ENCODE results near the gene RBM4. TPM values are rescaled to one million over a fixed set of nuclear protein-coding genes. Genes with fewer than 3 reads are reported as not detected.
A peak's percentile ranks its signal among the peaks of the same experiment; 100 is the strongest.

The RBM4 gene
- total and polyA plus RNA-seq, 2 donors (not counting 1 experiment from before 2014, with no cell fraction given): 105 to 161 TPM

GRCh38 chr11:66676282-66676919, 37.9 kb downstream of the RBM4 start:
- TF ChIP-seq CTCF (conservative IDR thresholded peaks at IDR 0.05 in 1 of 2, IDR thresholded peaks at IDR 0.05 in 1 of 2; ENCODE audit: low read depth in 1 of 2, low read length in 2 of 2) (no peak), EZH2 (IDR thresholded peaks at IDR 0.05; ENCODE audit: low read length, missing control alignments) (no peak)
- Histone ChIP-seq H3K4me2 (ENCODE audit: extremely low read depth, insufficient read depth, low read length) (peak overlapping the region; percentile 100), H3K27me3 (ENCODE audit: control insufficient read depth, insufficient read depth, low read length) (no peaks in the 10 kb centered on the region), H3K79me2 (ENCODE audit: control insufficient read depth, insufficient read depth, low read length) (peaks cover 22% of the 10 kb centered on the region), H3K4me1 (ENCODE audit: control insufficient read depth, extremely low read depth, insufficient read depth, low read length) (peaks cover 4% of the 10 kb centered on the region), H3K27ac (ENCODE audit: insufficient read depth, low read length) (peak overlapping the region; percentile 87), H2AFZ (ENCODE audit: low read length) (no peak overlapping the region), H3K9me3 (ENCODE audit: control insufficient read depth, insufficient read depth, low read depth, low read length) (no peaks in the 10 kb centered on the region), H3K4me3 (replicated peaks in 1 of 4; ENCODE audit: control extremely low read depth in 1 of 4, insufficient read depth in 1 of 4, low read depth in 3 of 4, low read length in 4 of 4) (peak overlapping the region; percentile 32 to 84 (median 82)), H4K20me1 (ENCODE audit: control insufficient read depth, extremely low read depth, insufficient read depth, low read length) (no peaks in the 10 kb centered on the region), H3K36me3 (ENCODE audit: control insufficient read depth, insufficient read depth, low read length) (peaks cover 5% of the 10 kb centered on the region), H3K9ac (ENCODE audit: insufficient read depth, low read length) (no peak overlapping the region)
- DNase-seq (ENCODE audit: low read depth in 2 of 2): no peak

GRCh38 chr11:66676931-66677598, 38.6 kb downstream of the RBM4 start:
- peaks cover 4% of the 10 kb centered on the region for H3K4me1 ChIP-seq (ENCODE audit: control insufficient read depth, extremely low read depth, insufficient read depth, low read length)
- TF ChIP-seq CTCF (conservative IDR thresholded peaks at IDR 0.05 in 1 of 2, IDR thresholded peaks at IDR 0.05 in 1 of 2; ENCODE audit: low read depth in 1 of 2, low read length in 2 of 2) (no peak), EZH2 (IDR thresholded peaks at IDR 0.05; ENCODE audit: low read length, missing control alignments) (no peak)
- peaks cover 5% of the 10 kb centered on the region for H3K36me3 ChIP-seq (ENCODE audit: control insufficient read depth, insufficient read depth, low read length)
- peak overlapping the region; percentile 80 to 84 (median 82) for H3K4me3 ChIP-seq (replicated peaks in 1 of 4; ENCODE audit: control extremely low read depth in 1 of 4, insufficient read depth in 1 of 4, low read depth in 3 of 4, low read length in 4 of 4)
- no peaks in the 10 kb centered on the region for H3K27me3 ChIP-seq (ENCODE audit: control insufficient read depth, insufficient read depth, low read length)
- peak overlapping the region; percentile 83 for H3K9ac ChIP-seq (ENCODE audit: insufficient read depth, low read length)
- no peaks in the 10 kb centered on the region for H4K20me1 ChIP-seq (ENCODE audit: control insufficient read depth, extremely low read depth, insufficient read depth, low read length)
- H3K27ac ChIP-seq (ENCODE audit: insufficient read depth, low read length): peak overlapping the region; percentile 87
- peak in 1 of 2 donors; percentile 19 for DNase-seq (ENCODE audit: low read depth in 2 of 2)
- peak overlapping the region; percentile 100 for H3K4me2 ChIP-seq (ENCODE audit: extremely low read depth, insufficient read depth, low read length)
- no peaks in the 10 kb centered on the region for H3K9me3 ChIP-seq (ENCODE audit: control insufficient read depth, insufficient read depth, low read depth, low read length)
- peak overlapping the region; percentile 54 for H2AFZ ChIP-seq (ENCODE audit: low read length)
- peaks cover 22% of the 10 kb centered on the region for H3K79me2 ChIP-seq (ENCODE audit: control insufficient read depth, insufficient read depth, low read length)

- Histone ChIP-seq H3K9ac (ENCODE audit: insufficient read depth, low read length) (peak within 1 kb of the TSS; percentile 83), H3K27me3 (ENCODE audit: control insufficient read depth, insufficient read depth, low read length) (no peaks in the 10 kb centered on the region), H3K4me2 (ENCODE audit: extremely low read depth, insufficient read depth, low read length) (peak within 1 kb of the TSS; percentile 100), H3K4me3 (replicated peaks in 1 of 4; ENCODE audit: control extremely low read depth in 1 of 4, insufficient read depth in 1 of 4, low read depth in 3 of 4, low read length in 4 of 4) (peak within 1 kb of the TSS; percentile 80 to 84 (median 82)), H2AFZ (ENCODE audit: low read length) (peak within 1 kb of the TSS; percentile 63), H4K20me1 (ENCODE audit: control insufficient read depth, extremely low read depth, insufficient read depth, low read length) (no peaks in the 10 kb centered on the region), H3K4me1 (ENCODE audit: control insufficient read depth, extremely low read depth, insufficient read depth, low read length) (peaks cover 4% of the 10 kb centered on the region), H3K36me3 (ENCODE audit: control insufficient read depth, insufficient read depth, low read length) (peaks cover 5% of the 10 kb centered on the region), H3K79me2 (ENCODE audit: control insufficient read depth, insufficient read depth, low read length) (peaks cover 22% of the 10 kb centered on the region), H3K9me3 (ENCODE audit: control insufficient read depth, insufficient read depth, low read depth, low read length) (no peaks in the 10 kb centered on the region), H3K27ac (ENCODE audit: insufficient read depth, low read length) (peak within 1 kb of the TSS; percentile 87)
- TF ChIP-seq EZH2 (IDR thresholded peaks at IDR 0.05; ENCODE audit: low read length, missing control alignments): no peak
- DNase-seq (ENCODE audit: low read depth in 2 of 2): peak; percentile 92 to 94
These were observed 39.3 kb downstream of the RBM4 start, which contains the start of gene RBM4B for GRCh38 chr11:66677599-66678375. Gene RBM4B, minus strand, starts transcription at chr11:66677887. Its CDS starts 808 bp downstream, at chr11:66677079.
